Spinal cord (tissue), 4 donors: ENCODE data around the gene DCST2. TPM values are rescaled to one million over a fixed set of nuclear protein-coding genes. Genes with fewer than 3 reads are reported as not detected.

ENCODE experiments used
- polyA plus RNA-seq, 2 donors: library from polyadenylated mRNA; unstranded; fragments of 120-200 nt; gene quantifications; one replicate each; pipeline ENCODE4 v1.2.1, GENCODE V29; 2013; ENCODE audit not compliant: insufficient read length in 2 of 2
- small RNA-seq: library from RNA; depleted of rRNA; stranded (forward); fragments of <200 nt; gene quantifications from one replicate; pipeline ENCODE3, GENCODE V24; 2014; ENCODE audit warnings: low replicate concordance
- total RNA-seq, 2 donors: library from RNA; depleted of rRNA in 1 of 2; stranded (reverse); fragments of 120-200 nt in 1 of 2; fragments of >200 nt in 1 of 2; gene quantifications; one replicate each; pipeline versions ENCODE4 v1.2.3 to v1.2.4, GENCODE V29; 2013 to 2014

DCST2 gene
- total and polyA plus RNA-seq, 4 donors, result 0.10 to 1.2 (median 1.1) TPM

Small RNAs within 50 kb of the gene (small RNA-seq; reads per million reads assigned to genes)
- not detected for gene MIR4258

Other genes starting within 250 kb of the DCST2 start
- gene KCNN3, start 163.5 kb downstream of the DCST2 start, total RNA-seq, result 10 to 100 TPM in 1 of 2 donors, 1 to 10 TPM in 1; 9.6 to 12.9 TPM
- 10 to 100 TPM; 19.9 to 24.8 TPM for gene KCNN3, start 163.5 kb downstream of the DCST2 start, polyA plus RNA-seq
- gene PMVK, start 97.1 kb downstream of the DCST2 start, total RNA-seq, result 10 to 100 TPM; 10.6 to 15.3 TPM
- 10 to 100 TPM; 43.2 to 45.3 TPM for gene PMVK, start 97.1 kb downstream of the DCST2 start, polyA plus RNA-seq
- gene PBXIP1, start 77.7 kb downstream of the DCST2 start, total RNA-seq, result 100 to 1,000 TPM in 1 of 2 donors, 10 to 100 TPM in 1; 57.5 to 143 TPM
- gene PBXIP1, start 77.7 kb downstream of the DCST2 start, polyA plus RNA-seq, result 10 to 100 TPM; 66.7 to 67.8 TPM
- gene PYGO2, start 72.0 kb downstream of the DCST2 start, total RNA-seq, result 10 to 100 TPM; 12.7 to 24.7 TPM
- gene PYGO2, start 72.0 kb downstream of the DCST2 start, polyA plus RNA-seq, result 10 to 100 TPM; 31.6 to 34.3 TPM
- 10 to 100 TPM; 28.5 to 99.2 TPM for gene SHC1, start 63.0 kb downstream of the DCST2 start, total RNA-seq
- gene SHC1, start 63.0 kb downstream of the DCST2 start, polyA plus RNA-seq, result 10 to 100 TPM; 26.4 to 47.2 TPM
- 10 to 100 TPM; 25.9 to 64.8 TPM for gene CKS1B, start 59.1 kb downstream of the DCST2 start, total RNA-seq
- gene CKS1B, start 59.1 kb downstream of the DCST2 start, polyA plus RNA-seq, result 10 to 100 TPM; 37.6 to 41.1 TPM
- gene FLAD1, start 50.4 kb downstream of the DCST2 start, total RNA-seq, result 10 to 100 TPM; 14.6 to 32.0 TPM
- gene FLAD1, start 50.4 kb downstream of the DCST2 start, polyA plus RNA-seq, result 10 to 100 TPM; 33.5 to 36.9 TPM
- under 1 TPM in 1 of 2 donors, not detected in 1; 0.22 TPM for gene LENEP, start 40.2 kb downstream of the DCST2 start, total RNA-seq
- under 1 TPM in 1 of 2 donors, not detected in 1; 0.39 TPM for gene LENEP, start 40.2 kb downstream of the DCST2 start, polyA plus RNA-seq
- gene ZBTB7B, start 31.0 kb downstream of the DCST2 start, total RNA-seq, result 10 to 100 TPM in 1 of 2 donors, 1 to 10 TPM in 1; 7.3 to 10.7 TPM
- gene ZBTB7B, start 31.0 kb downstream of the DCST2 start, polyA plus RNA-seq, result 1 to 10 TPM; 8.7 to 9.0 TPM
- not detected for gene DCST1, start within 50 bp of the DCST2 start, total RNA-seq
- gene DCST1, start within 50 bp of the DCST2 start, polyA plus RNA-seq, result under 1 TPM; 0.11 to 0.33 TPM
- 10 to 100 TPM; 29.9 to 58.5 TPM for gene ADAM15, start 17.5 kb upstream of the DCST2 start, total RNA-seq
- 100 to 1,000 TPM in 1 of 2 donors, 10 to 100 TPM in 1; 73.1 to 100 TPM for gene ADAM15, start 17.5 kb upstream of the DCST2 start, polyA plus RNA-seq
- 10 to 100 TPM in 1 of 2 donors, 1 to 10 TPM in 1; 3.5 to 13.9 TPM for gene EFNA4, start 30.0 kb upstream of the DCST2 start, total RNA-seq
- 1 to 10 TPM; 5.1 to 6.8 TPM for gene EFNA4, start 30.0 kb upstream of the DCST2 start, polyA plus RNA-seq
- 10 to 100 TPM; 12.3 to 13.6 TPM for gene EFNA3, start 45.1 kb upstream of the DCST2 start, total RNA-seq
- gene EFNA3, start 45.1 kb upstream of the DCST2 start, polyA plus RNA-seq, result 10 to 100 TPM; 46.6 to 50.6 TPM
- 10 to 100 TPM; 14.8 to 27.8 TPM for gene EFNA1, start 94.1 kb upstream of the DCST2 start, total RNA-seq
- 10 to 100 TPM; 17.9 to 23.3 TPM for gene EFNA1, start 94.1 kb upstream of the DCST2 start, polyA plus RNA-seq
- 10 to 100 TPM; 12.1 to 35.8 TPM for gene SLC50A1, start 102.1 kb upstream of the DCST2 start, total RNA-seq
- 10 to 100 TPM; 18.2 to 26.9 TPM for gene SLC50A1, start 102.1 kb upstream of the DCST2 start, polyA plus RNA-seq
- gene DPM3, start 106.8 kb upstream of the DCST2 start, total RNA-seq, result 10 to 100 TPM; 16.2 to 46.6 TPM
- 10 to 100 TPM; 41.7 to 47.2 TPM for gene DPM3, start 106.8 kb upstream of the DCST2 start, polyA plus RNA-seq
- 100 to 1,000 TPM in 1 of 2 donors, 10 to 100 TPM in 1; 81.9 to 140 TPM for gene KRTCAP2, start 139.5 kb upstream of the DCST2 start, total RNA-seq
- 100 to 1,000 TPM; 130 to 132 TPM for gene KRTCAP2, start 139.5 kb upstream of the DCST2 start, polyA plus RNA-seq
- gene TRIM46, start 140.1 kb upstream of the DCST2 start, total RNA-seq, result 1 to 10 TPM; 6.7 to 6.8 TPM
- gene TRIM46, start 140.1 kb upstream of the DCST2 start, polyA plus RNA-seq, result 10 to 100 TPM; 29.5 to 37.6 TPM
- 10 to 100 TPM; 18.2 to 39.1 TPM for gene THBS3, start 174.1 kb upstream of the DCST2 start, total RNA-seq
- 10 to 100 TPM; 34.4 to 57.6 TPM for gene THBS3, start 174.1 kb upstream of the DCST2 start, polyA plus RNA-seq
- 10 to 100 TPM; 15.8 to 43.1 TPM for gene MTX1, start 174.9 kb upstream of the DCST2 start, total RNA-seq
- 10 to 100 TPM; 35.8 to 40.2 TPM for gene MTX1, start 174.9 kb upstream of the DCST2 start, polyA plus RNA-seq
- 1 to 10 TPM; 8.5 to 9.8 TPM for gene ENTREP3, start 221.7 kb upstream of the DCST2 start, total RNA-seq
- 10 to 100 TPM; 30.6 to 42.5 TPM for gene ENTREP3, start 221.7 kb upstream of the DCST2 start, polyA plus RNA-seq
- 10 to 100 TPM; 26.3 to 51.2 TPM for gene SCAMP3, start 228.6 kb upstream of the DCST2 start, total RNA-seq
- 100 to 1,000 TPM in 1 of 2 donors, 10 to 100 TPM in 1; 89.1 to 103 TPM for gene SCAMP3, start 228.6 kb upstream of the DCST2 start, polyA plus RNA-seq
- gene CLK2, start 239.7 kb upstream of the DCST2 start, total RNA-seq, result 10 to 100 TPM; 25.2 to 42.6 TPM
- gene CLK2, start 239.7 kb upstream of the DCST2 start, polyA plus RNA-seq, result 10 to 100 TPM; 49.2 to 61.1 TPM
- gene HCN3, start 243.7 kb upstream of the DCST2 start, total RNA-seq, result 1 to 10 TPM; 6.1 to 9.0 TPM
- 10 to 100 TPM; 28.6 to 36.0 TPM for gene HCN3, start 243.7 kb upstream of the DCST2 start, polyA plus RNA-seq